Coronary artery (tissue), 2 donors: ENCODE measurements around the gene SGK2.

Experiments used
- DNase-seq: peaks from one replicate; pipeline ENCODE4 v3.0.0-alpha.2; 2017; ENCODE audit warnings: low spot score
- H3K27ac ChIP-seq, 2 donors: fragments of 200-600 bp; sonication (generic); one replicate each; pipeline ENCODE4 v1.5.1; 2016 to 2019
- H3K4me3 ChIP-seq: fragments of 200-600 bp; sonication (generic); 2 replicates; pipeline ENCODE4 v1.5.1; 2016; ENCODE audit warnings: mild to moderate bottlenecking, moderate library complexity
- TF ChIP-seq, protein P1 (sequence below): fragments of 200-600 bp; sonication (generic); IDR thresholded peaks from one replicate; pipeline ENCODE4 v1.5.1; 2019; ENCODE audit warnings: antibody characterized with exemption

Gene SGK2

DNA sequence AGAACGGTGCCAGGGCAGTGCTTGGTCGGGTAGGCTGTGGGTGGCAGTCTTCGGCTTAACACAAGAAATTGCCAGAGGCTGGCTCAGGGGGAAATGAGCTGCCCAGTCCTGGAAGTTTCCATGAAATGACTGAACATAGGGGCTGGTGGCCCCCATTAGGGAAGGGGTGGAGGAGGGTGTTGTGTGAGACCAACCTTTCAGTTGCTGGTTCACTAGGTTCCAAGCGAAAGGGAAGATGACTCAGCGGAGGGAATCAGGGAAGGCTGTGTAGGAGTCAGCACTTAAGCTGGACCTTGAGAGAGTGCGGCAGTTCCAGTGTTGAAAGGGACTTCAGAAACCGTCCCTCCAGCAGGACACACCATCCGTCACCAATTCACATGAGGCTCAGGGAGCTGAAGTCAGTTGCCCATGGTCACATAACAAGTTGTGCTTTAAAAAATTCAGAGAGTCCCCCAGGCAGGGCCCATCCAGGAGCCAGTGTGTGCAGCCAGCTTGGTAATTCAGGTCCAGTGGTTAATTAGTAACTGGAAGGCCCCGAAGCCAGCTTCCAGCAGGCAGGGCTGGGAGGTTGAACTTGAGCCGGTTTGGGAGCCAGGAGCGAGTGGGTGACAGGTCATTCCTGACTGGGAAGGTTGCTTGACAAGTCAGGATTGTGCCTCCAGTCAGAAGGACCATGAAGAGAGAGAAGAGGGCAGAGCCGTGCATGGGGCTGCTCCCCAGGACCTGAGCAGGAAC is at the start of gene SGK2:
TSS of gene SGK2 (plus strand) at position 616 of the 735 bp plus-strand sequence. CDS start 7,469 bp downstream, outside the sequence.
- TF ChIP-seq, protein P1, sequence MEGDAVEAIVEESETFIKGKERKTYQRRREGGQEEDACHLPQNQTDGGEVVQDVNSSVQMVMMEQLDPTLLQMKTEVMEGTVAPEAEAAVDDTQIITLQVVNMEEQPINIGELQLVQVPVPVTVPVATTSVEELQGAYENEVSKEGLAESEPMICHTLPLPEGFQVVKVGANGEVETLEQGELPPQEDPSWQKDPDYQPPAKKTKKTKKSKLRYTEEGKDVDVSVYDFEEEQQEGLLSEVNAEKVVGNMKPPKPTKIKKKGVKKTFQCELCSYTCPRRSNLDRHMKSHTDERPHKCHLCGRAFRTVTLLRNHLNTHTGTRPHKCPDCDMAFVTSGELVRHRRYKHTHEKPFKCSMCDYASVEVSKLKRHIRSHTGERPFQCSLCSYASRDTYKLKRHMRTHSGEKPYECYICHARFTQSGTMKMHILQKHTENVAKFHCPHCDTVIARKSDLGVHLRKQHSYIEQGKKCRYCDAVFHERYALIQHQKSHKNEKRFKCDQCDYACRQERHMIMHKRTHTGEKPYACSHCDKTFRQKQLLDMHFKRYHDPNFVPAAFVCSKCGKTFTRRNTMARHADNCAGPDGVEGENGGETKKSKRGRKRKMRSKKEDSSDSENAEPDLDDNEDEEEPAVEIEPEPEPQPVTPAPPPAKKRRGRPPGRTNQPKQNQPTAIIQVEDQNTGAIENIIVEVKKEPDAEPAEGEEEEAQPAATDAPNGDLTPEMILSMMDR: no peak
- DNase-seq: no peak
- Histone ChIP-seq H3K27ac (no peak within 1 kb of the TSS), H3K4me3 (no peak within 1 kb of the TSS)

DNA sequence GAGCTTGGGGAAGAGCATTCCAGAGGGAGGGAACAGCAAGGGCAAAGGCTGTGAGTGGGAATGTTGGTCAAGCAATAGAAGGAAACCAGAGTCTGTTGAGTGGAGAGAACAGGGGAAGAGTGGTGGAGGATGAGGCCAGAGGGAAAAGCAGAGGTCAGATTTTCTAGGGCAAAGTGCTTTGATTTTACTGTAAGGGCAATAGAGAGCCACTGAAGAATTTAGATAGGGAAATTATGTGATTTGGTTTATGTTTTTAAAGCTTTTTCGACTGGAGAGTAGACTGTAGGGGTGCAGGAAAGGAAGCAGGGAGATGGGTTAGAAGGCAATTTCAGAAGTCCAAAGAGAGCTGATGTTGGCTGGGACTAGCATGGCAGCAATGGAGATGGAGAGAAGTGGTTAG is 46.9 kb upstream of the SGK2 start:
- TF ChIP-seq, protein P1: no peak
- no peak overlapping the region for H3K27ac ChIP-seq
- no peak for DNase-seq
- no peak overlapping the region for H3K4me3 ChIP-seq

GRCh38 chr20:43513372-43513930 is 45.4 kb upstream of the SGK2 start:
- no peak for DNase-seq
- TF ChIP-seq, protein P1: no peak
- Histone ChIP-seq H3K27ac (peak overlapping the region; percentile 41 to 77), H3K4me3 (peak overlapping the region; percentile 66)

- Histone ChIP-seq H3K27ac (peak overlapping the region; percentile 61 to 77), H3K4me3 (peak overlapping the region; percentile 66)
- DNase-seq: peak; percentile 99
- TF ChIP-seq, protein P1: no peak
Measured at GRCh38 chr20:43513931-43514647, 44.7 kb upstream of the SGK2 start.

DNA sequence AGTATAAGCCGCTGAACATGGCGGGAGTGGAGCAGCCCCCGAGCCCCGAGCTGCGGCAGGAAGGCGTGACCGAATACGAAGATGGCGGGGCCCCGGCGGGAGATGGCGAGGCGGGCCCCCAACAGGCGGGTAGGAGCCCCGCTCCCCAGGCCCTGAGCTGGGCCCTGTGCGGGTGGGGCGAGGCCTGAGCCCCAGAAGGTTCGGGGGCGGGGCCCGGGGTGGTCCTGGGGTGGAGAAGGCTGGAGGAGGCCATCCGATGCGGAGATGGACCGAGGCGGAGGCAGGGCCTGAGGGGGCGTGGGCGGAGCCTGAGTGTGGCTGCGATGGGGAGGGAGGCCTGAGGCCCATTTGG is 44.2 kb upstream of the SGK2 start:
- DNase-seq: no peak
- Histone ChIP-seq H3K4me3 (peak overlapping the region; percentile 66), H3K27ac (peak overlapping the region; percentile 61 to 77)
- TF ChIP-seq, protein P1: no peak

GRCh38 chr20:43515628-43516027 is 43.2 kb upstream of the SGK2 start:
- TF ChIP-seq, protein P1: no peak
- no peak for DNase-seq
- Histone ChIP-seq H3K4me3 (no peak overlapping the region), H3K27ac (no peak overlapping the region)
